OCI-LY3 (cell line): Measurements from ENCODE around the gene ABI1.
A peak's percentile ranks its signal among the peaks of the same experiment; 100 is the strongest.

ENCODE experiments used
- H2AFZ ChIP-seq: fragments of 200-600, 300-600 bp; shearing (Covaris generic); 2 replicates; pipeline ENCODE4 v1.6.0; 2014; ENCODE audit warnings: antibody characterized with exemption, low read depth, low read length
- H3K27ac ChIP-seq: fragments of 200-600, 300-600 bp; sonication (generic); 2 replicates; pipeline ENCODE4 v1.5.1; 2014; ENCODE audit warnings: mild to moderate bottlenecking, low read length, moderate library complexity, mixed read lengths
- H3K27me3 ChIP-seq: fragments of 200-600, 300-600 bp; sonication (generic); 2 replicates; pipeline ENCODE4 v1.6.1; 2014; ENCODE audit warnings: low read depth, low read length, mixed read lengths
- H3K36me3 ChIP-seq: fragments of 200-600, 300-600 bp; sonication (generic); replicated peaks from 2 replicates; pipeline ENCODE3; 2014; ENCODE audit warnings: low read depth, low read length, mixed read lengths
- H3K4me1 ChIP-seq: fragments of 300-600, 200-600 bp; sonication (generic); 2 replicates; pipeline ENCODE4 v1.6.1; 2014; ENCODE audit warnings: low read length, mixed read lengths
- H3K4me2 ChIP-seq: fragments of 200-600, 300-600 bp; sonication (generic); 2 replicates; pipeline ENCODE4 v1.6.1; 2014; ENCODE audit warnings: low read length, mixed read lengths
- H3K4me3 ChIP-seq: fragments of 300-600, 200-600 bp; sonication (generic); 2 replicates; pipeline ENCODE4 v1.5.1; 2014; ENCODE audit warnings: antibody characterized with exemption, mild to moderate bottlenecking, low read length, moderate library complexity
- H3K79me2 ChIP-seq: fragments of 300-600, 200-600 bp; shearing (Covaris generic); 2 replicates; pipeline ENCODE4 v1.6.1; 2014; ENCODE audit warnings: mild to moderate bottlenecking, low read length, mixed read lengths
- H3K9ac ChIP-seq: fragments of 300-600, 200-600 bp; shearing (Covaris generic); 2 replicates; pipeline ENCODE4 v1.6.0; 2014; ENCODE audit warnings: mild to moderate bottlenecking, low read length, moderate library complexity
- H3K9me3 ChIP-seq: fragments of 200-600, 300-600 bp; shearing (Covaris generic); 2 replicates; pipeline ENCODE4 v1.6.1; 2014; ENCODE audit warnings: low read length, mixed read lengths; ENCODE audit not compliant: insufficient read depth
- H4K20me1 ChIP-seq: fragments of 200-600, 300-600 bp; sonication (generic); 2 replicates; pipeline ENCODE4 v1.6.1; 2016; ENCODE audit warnings: low read length, mixed read lengths; ENCODE audit not compliant: insufficient read depth
- CTCF ChIP-seq: fragments of 200-600, 300-600 bp; sonication (generic); IDR thresholded peaks from 2 replicates; pipeline ENCODE4 v1.5.1; 2014; ENCODE audit warnings: antibody characterized with exemption, low read length, low read depth
- EZH2phosphoT487 ChIP-seq: fragments of 200-600 bp; shearing (Covaris generic); IDR thresholded peaks from 2 replicates; pipeline ENCODE4 v1.6.1; 2018; ENCODE audit warnings: antibody characterized with exemption, mixed run types, low read depth

Gene ABI1

GRCh38 chr10:26697163-26697921 lies 163.4 kb downstream of the ABI1 start, which contains the start of gene PDSS1:
Gene PDSS1 (plus strand): TSS chr10:26697701. CDS start chr10:26697712, 11 bp downstream.
- H3K27ac ChIP-seq, result peak within 1 kb of the TSS; percentile 61

GRCh38 chr10:26696786-26697162 lies 164.0 kb downstream of the ABI1 start:
- Histone ChIP-seq H3K79me2 (peaks cover 43% of the 10 kb centered on the region), H3K27me3 (no peaks in the 10 kb centered on the region), H3K4me1 (peaks cover 14% of the 10 kb centered on the region; the same call in 1 of the 2 replicates), H4K20me1 (no peaks in the 10 kb centered on the region), H3K4me3 (peak overlapping the region; percentile 82), H3K36me3 (peaks cover 3% of the 10 kb centered on the region), H3K9ac (peak overlapping the region; percentile 95), H3K27ac (peak overlapping the region; percentile 61), H3K4me2 (peak overlapping the region; percentile 80), H2AFZ (peak overlapping the region; percentile 78), H3K9me3 (no peaks in the 10 kb centered on the region)
- TF ChIP-seq CTCF (no peak), EZH2phosphoT487 (no peak)

More at GRCh38 chr10:26697163-26697921, 163.4 kb downstream of the ABI1 start, which contains the start of gene PDSS1:
- peak within 1 kb of the TSS; percentile 78 for H2AFZ ChIP-seq
- H3K36me3 ChIP-seq, result peaks cover 3% of the 10 kb centered on the region
- H3K9ac ChIP-seq, result peak within 1 kb of the TSS; percentile 95
- H3K4me1 ChIP-seq, result peaks cover 14% of the 10 kb centered on the region; the same call in 1 of the 2 replicates
- peak within 1 kb of the TSS; percentile 89 for H3K4me2 ChIP-seq
- H3K27me3 ChIP-seq, result no peaks in the 10 kb centered on the region
- no peaks in the 10 kb centered on the region for H3K9me3 ChIP-seq
- TF ChIP-seq EZH2phosphoT487 (no peak), CTCF (no peak)
- peak within 1 kb of the TSS; percentile 82 for H3K4me3 ChIP-seq
- peaks cover 49% of the 10 kb centered on the region for H3K79me2 ChIP-seq
- H4K20me1 ChIP-seq, result no peaks in the 10 kb centered on the region
